Body of pancreas (tissue), 4 donors: Measurements from ENCODE around the gene FAF2.

ENCODE experiments used
- POLR2A ChIP-seq, 3 donors: fragments of 450-650 bp; IDR thresholded peaks; one replicate each; pipeline ENCODE4 v1.6.1; 2016; ENCODE audit warnings: antibody characterized with exemption in 3 of 3, mild to moderate bottlenecking in 2 of 3
- TF ChIP-seq, protein P1 (sequence below), 7 experiments: fragments of 450-650 bp in 4 of 7; fragments of 200-600 bp in 3 of 7; sonication (generic) in 3 of 7; IDR thresholded peaks; one replicate each; pipeline ENCODE4 v1.5.1; 2016 to 2019; ENCODE audit warnings: antibody characterized with exemption in 7 of 7

DNA sequence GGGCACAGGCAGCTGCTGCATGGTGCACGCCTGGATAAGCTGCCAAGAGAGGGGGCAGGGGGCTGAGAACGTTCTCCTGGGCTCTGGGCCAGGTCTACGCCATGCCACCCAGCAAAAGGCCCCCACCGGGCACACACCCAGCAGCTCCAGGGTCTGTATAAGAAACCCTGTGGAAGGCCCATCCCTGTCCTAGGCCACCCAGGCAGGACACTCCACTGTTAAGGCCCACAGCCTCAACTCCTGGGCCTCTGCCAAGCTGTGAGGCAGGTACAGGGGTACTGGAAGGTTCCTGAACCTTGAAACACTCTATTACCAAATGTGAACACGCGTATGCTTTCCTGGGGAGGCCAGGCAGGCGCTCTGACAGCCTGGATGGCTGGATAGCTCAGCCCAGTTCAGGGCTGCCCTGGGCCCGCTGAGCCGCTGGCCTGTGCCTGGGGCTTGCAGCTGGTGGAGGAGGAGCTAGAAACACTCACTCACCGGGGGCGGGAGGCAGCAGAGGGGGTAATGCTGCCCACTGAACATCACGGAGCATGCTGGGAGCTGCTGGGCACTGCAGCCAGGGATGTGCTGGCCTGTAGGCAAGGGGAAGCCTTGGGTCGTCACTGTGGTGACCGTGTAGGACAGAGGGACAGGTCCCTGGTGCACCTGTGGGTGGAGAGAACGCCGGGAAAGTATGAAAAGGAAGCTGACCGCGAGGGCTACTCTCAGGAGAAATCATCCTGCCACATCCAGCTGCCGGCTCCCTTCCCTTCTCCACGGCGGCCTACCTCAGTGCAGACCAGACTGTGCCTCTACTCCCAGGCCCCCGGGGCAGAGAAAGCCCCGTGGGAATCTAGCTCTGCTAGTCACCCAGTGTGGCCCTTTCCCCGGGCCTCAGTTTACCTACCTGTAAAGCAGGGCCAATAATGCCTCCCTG, 83.1 kb downstream of the FAF2 start:
- TF ChIP-seq POLR2A (IDR thresholded peaks at IDR 0.05): no peak
- TF ChIP-seq, protein P1, sequence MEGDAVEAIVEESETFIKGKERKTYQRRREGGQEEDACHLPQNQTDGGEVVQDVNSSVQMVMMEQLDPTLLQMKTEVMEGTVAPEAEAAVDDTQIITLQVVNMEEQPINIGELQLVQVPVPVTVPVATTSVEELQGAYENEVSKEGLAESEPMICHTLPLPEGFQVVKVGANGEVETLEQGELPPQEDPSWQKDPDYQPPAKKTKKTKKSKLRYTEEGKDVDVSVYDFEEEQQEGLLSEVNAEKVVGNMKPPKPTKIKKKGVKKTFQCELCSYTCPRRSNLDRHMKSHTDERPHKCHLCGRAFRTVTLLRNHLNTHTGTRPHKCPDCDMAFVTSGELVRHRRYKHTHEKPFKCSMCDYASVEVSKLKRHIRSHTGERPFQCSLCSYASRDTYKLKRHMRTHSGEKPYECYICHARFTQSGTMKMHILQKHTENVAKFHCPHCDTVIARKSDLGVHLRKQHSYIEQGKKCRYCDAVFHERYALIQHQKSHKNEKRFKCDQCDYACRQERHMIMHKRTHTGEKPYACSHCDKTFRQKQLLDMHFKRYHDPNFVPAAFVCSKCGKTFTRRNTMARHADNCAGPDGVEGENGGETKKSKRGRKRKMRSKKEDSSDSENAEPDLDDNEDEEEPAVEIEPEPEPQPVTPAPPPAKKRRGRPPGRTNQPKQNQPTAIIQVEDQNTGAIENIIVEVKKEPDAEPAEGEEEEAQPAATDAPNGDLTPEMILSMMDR (IDR thresholded peaks at IDR 0.05): no peak
